H9 (cell line): Measurements from ENCODE around the gene MARS2. TPM values are rescaled to one million over a fixed set of nuclear protein-coding genes. Genes with fewer than 3 reads are reported as not detected.
A peak's percentile ranks its signal among the peaks of the same experiment; 100 is the strongest.

Source experiments
- DNase-seq: peaks from one replicate; pipeline ENCODE4 v3.0.0-alpha.2; 2017
- H2AFZ ChIP-seq: one replicate; pipeline ENCODE4 v1.6.1; 2013; ENCODE audit warnings: mild to moderate bottlenecking, low read length, control low read depth, moderate library complexity
- H2AK5ac ChIP-seq: 2 replicates; pipeline ENCODE4 v1.6.1; 2013; ENCODE audit warnings: low read length, control low read depth, mixed read lengths; ENCODE audit not compliant: insufficient read length
- H2BK120ac ChIP-seq: one replicate; pipeline ENCODE4 v1.6.1; 2013; ENCODE audit warnings: low read depth, mild to moderate bottlenecking, low read length, control low read depth, inconsistent platforms; ENCODE audit not compliant: poor library complexity, severe bottlenecking
- H2BK12ac ChIP-seq: 2 replicates; pipeline ENCODE4 v1.6.1; 2013; ENCODE audit warnings: low read length, control low read depth, mixed read lengths, low read depth; ENCODE audit not compliant: insufficient read length
- H2BK15ac ChIP-seq: 2 replicates; pipeline ENCODE4 v1.6.1; 2013; ENCODE audit warnings: low read depth, low read length, control low read depth
- H2BK20ac ChIP-seq: one replicate; pipeline ENCODE4 v1.6.1; 2013; ENCODE audit warnings: low read depth, mild to moderate bottlenecking, low read length, control low read depth, inconsistent platforms; ENCODE audit not compliant: poor library complexity, severe bottlenecking
- H2BK5ac ChIP-seq: 2 replicates; pipeline ENCODE4 v1.6.1; 2013; ENCODE audit warnings: low read length, control low read depth, mixed read lengths; ENCODE audit not compliant: insufficient read length
- H3K14ac ChIP-seq: 2 replicates; pipeline ENCODE4 v1.6.1; 2013; ENCODE audit warnings: low read length, control low read depth; ENCODE audit not compliant: insufficient read depth
- H3K18ac ChIP-seq: 2 replicates; pipeline ENCODE4 v1.6.1; 2013; ENCODE audit warnings: low read depth, mild to moderate bottlenecking, mixed read lengths, low read length, control low read depth; ENCODE audit not compliant: insufficient read length
- H3K23ac ChIP-seq: 2 replicates; pipeline ENCODE4 v1.6.1; 2013; ENCODE audit warnings: low read length, control low read depth, mixed read lengths, low read depth; ENCODE audit not compliant: insufficient read length
- H3K23me2 ChIP-seq: 2 replicates; pipeline ENCODE4 v1.6.1; 2013; ENCODE audit warnings: low read depth, mild to moderate bottlenecking, mixed read lengths, low read length, control low read depth; ENCODE audit not compliant: insufficient read length, poor library complexity, severe bottlenecking
- H3K27ac ChIP-seq: 2 replicates; pipeline ENCODE4 v1.5.1; 2013; ENCODE audit warnings: low read length, control low read depth, mixed read lengths, low read depth; ENCODE audit not compliant: insufficient read length
- H3K27me3 ChIP-seq: 2 replicates; pipeline ENCODE4 v1.6.1; 2013; ENCODE audit warnings: low read length, control low read depth, inconsistent platforms; ENCODE audit not compliant: insufficient read depth
- H3K4ac ChIP-seq: 2 replicates; pipeline ENCODE4 v1.6.1; 2013; ENCODE audit warnings: low read depth, mild to moderate bottlenecking, control low read depth, inconsistent platforms, low read length, moderate library complexity
- H3K4me1 ChIP-seq: 2 replicates; pipeline ENCODE4 v1.6.1; 2013; ENCODE audit warnings: low read length, control low read depth, inconsistent platforms; ENCODE audit not compliant: insufficient read depth
- H3K4me2 ChIP-seq: 2 replicates; pipeline ENCODE4 v1.6.1; 2013; ENCODE audit warnings: low read length, control low read depth, mixed read lengths; ENCODE audit not compliant: insufficient read length, insufficient read depth
- H3K56ac ChIP-seq: 2 replicates; pipeline ENCODE4 v1.6.1; 2013; ENCODE audit warnings: low read depth, mild to moderate bottlenecking, mixed read lengths, low read length, control low read depth; ENCODE audit not compliant: insufficient read length
- H3K79me1 ChIP-seq: 2 replicates; pipeline ENCODE4 v1.6.1; 2013; ENCODE audit warnings: low read depth, mild to moderate bottlenecking, moderate library complexity, low read length, control low read depth, inconsistent platforms; ENCODE audit not compliant: insufficient read depth, poor library complexity, severe bottlenecking
- H3K79me2 ChIP-seq: 2 replicates; pipeline ENCODE4 v1.6.1; 2013; ENCODE audit warnings: low read length, control low read depth, inconsistent platforms; ENCODE audit not compliant: insufficient read depth
- H3K9ac ChIP-seq: 2 replicates; pipeline ENCODE4 v1.6.1; 2013; ENCODE audit warnings: low read length, control low read depth, mixed read lengths; ENCODE audit not compliant: insufficient read length; ENCODE audit errors: extremely low read depth
- H3K9me3 ChIP-seq: one replicate; pipeline ENCODE4 v1.6.1; 2013; ENCODE audit warnings: low read depth, low read length, inconsistent platforms; ENCODE audit not compliant: control insufficient read depth
- H3T11ph ChIP-seq: one replicate; pipeline ENCODE4 v1.6.1; 2013; ENCODE audit warnings: mild to moderate bottlenecking, low read length, control low read depth, inconsistent platforms
- H4K20me1 ChIP-seq: one replicate; pipeline ENCODE4 v1.6.1; 2013; ENCODE audit not compliant: control insufficient read depth, insufficient read length, insufficient read depth
- H4K5ac ChIP-seq: 2 replicates; pipeline ENCODE4 v1.6.1; 2013; ENCODE audit warnings: low read depth, mild to moderate bottlenecking, mixed read lengths, low read length, control low read depth; ENCODE audit not compliant: insufficient read length
- H4K8ac ChIP-seq: replicated peaks from 2 replicates; pipeline ENCODE4 v1.6.1; 2013; ENCODE audit warnings: low read length, control low read depth, mixed read lengths, low read depth; ENCODE audit not compliant: insufficient read length
- H4K91ac ChIP-seq: 2 replicates; pipeline ENCODE4 v1.6.1; 2013; ENCODE audit warnings: low read depth, mild to moderate bottlenecking, moderate library complexity, mixed read lengths, low read length, control low read depth; ENCODE audit not compliant: insufficient read length
- H3K27ac Mint-ChIP-seq, 3 experiments: 2 replicates in 2 of 3; 3 replicates in 1 of 3; pipeline ENCODE4 v1.8.0; 2020 to 2021; ENCODE audit warnings: mixed read lengths in 3 of 3, mild to moderate bottlenecking in 1 of 3, moderate library complexity in 1 of 3
- H3K27me3 Mint-ChIP-seq: 2 replicates; pipeline ENCODE4 v1.8.0; 2021; ENCODE audit warnings: low read depth, mild to moderate bottlenecking, moderate library complexity, mixed read lengths
- H3K36me3 Mint-ChIP-seq, 3 experiments: 2 replicates in 2 of 3; 3 replicates in 1 of 3; pipeline ENCODE4 v1.8.0; 2020 to 2021; ENCODE audit warnings: low read depth in 3 of 3, mixed read lengths in 3 of 3; ENCODE audit not compliant: insufficient read depth in 1 of 3
- H3K4me1 Mint-ChIP-seq, 2 experiments: 2 replicates each; pipeline ENCODE4 v1.8.0; 2020; ENCODE audit warnings: mixed read lengths in 2 of 2
- H3K4me3 Mint-ChIP-seq, 2 experiments: 2 replicates in 1 of 2; 3 replicates in 1 of 2; pipeline ENCODE4 v1.8.0; 2020 to 2021; ENCODE audit warnings: mild to moderate bottlenecking in 2 of 2, mixed read lengths in 2 of 2, moderate library complexity in 1 of 2
- H3K9me3 Mint-ChIP-seq, 2 experiments: 2 replicates in 1 of 2; 3 replicates in 1 of 2; pipeline ENCODE4 v1.8.0; 2020; ENCODE audit warnings: mild to moderate bottlenecking in 2 of 2, mixed read lengths in 2 of 2, moderate library complexity in 1 of 2
- WGBS: extraction: QIAGEN DNeasy Blood & Tissue Kit; methylation state at CpG from one replicate; pipeline ENCODE4 v1.1.7; 2013; ENCODE audit warnings: missing lambda C conversion rate, low lambda C conversion rate, mixed read lengths; ENCODE audit not compliant: insufficient read length; ENCODE audit errors: extremely low coverage; 5-methylcytosine and 5-hydroxymethylcytosine counted together
- total RNA-seq: library from RNA; stranded (reverse); gene quantifications from 2 replicates; pipeline ENCODE4 v1.2.1, GENCODE V29; 2021
- TF ChIP-seq, protein P1 (sequence below): fragments of 200-600 bp; sonication (generic); conservative IDR thresholded peaks from 3 replicates; pipeline ENCODE4 v1.8.0; 2021; ENCODE audit warnings: antibody characterized with exemption, mild to moderate bottlenecking

The MARS2 gene
- total RNA-seq, 1 experiment from 2014 or later: 21.0 TPM

DNA sequence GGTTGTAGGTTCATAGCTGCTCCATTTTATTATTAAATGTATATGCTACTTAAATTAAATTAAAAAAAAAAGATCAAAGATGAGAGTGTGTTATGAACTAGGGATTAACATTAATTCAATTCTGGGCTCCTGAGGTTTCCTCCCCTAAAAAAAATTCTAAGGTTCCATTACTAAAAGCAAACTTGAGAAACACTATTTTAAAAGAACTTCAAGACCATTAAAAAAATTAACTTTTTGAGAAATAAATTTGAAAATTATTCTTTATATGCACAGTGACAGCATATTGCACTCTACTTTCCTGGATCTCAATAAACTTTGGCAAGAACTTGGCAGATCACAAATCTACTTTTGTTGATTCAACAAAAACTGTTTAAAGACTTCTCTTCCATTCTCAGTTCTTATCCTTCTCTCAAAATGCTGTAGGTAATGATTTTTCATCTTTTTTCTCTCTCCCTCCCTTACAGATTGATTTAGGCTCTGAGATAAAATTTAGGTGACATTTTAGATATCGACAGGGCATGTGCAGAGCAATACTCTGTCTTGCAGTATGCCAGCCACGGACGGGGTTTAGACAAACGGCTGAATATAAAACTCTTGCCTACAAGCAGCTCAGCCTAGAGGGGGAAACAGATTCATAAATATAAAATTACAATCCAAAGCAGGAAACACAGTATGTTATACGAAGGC lies 592 bp upstream of the MARS2 start:
- Histone ChIP-seq H2BK20ac (no peak overlapping the region), H3K79me1 (no peaks in the 10 kb centered on the region), H2AFZ (peak overlapping the region; percentile 80), H3K9me3 (no peaks in the 10 kb centered on the region), H3K4me2 (peak overlapping the region; percentile 62), H4K20me1 (peaks cover 4% of the 10 kb centered on the region), H4K5ac (no peak overlapping the region), H3K23ac (no peak overlapping the region), H2BK5ac (no peak overlapping the region), H3K18ac (peak overlapping the region; percentile 56), H2BK12ac (no peak overlapping the region), H2BK15ac (no peak overlapping the region), H3K9ac (peak overlapping the region; percentile 88), H3K4ac (no peak overlapping the region), H3K14ac (peak overlapping the region; percentile 80; the same call in 1 of the 2 replicates), H3K23me2 (peaks cover 16% of the 10 kb centered on the region), H3K4me1 (no peaks in the 10 kb centered on the region; the same call in 1 of the 2 replicates), H4K8ac (no peak overlapping the region), H3K27ac (peak overlapping the region; percentile 66), H3K79me2 (peaks cover 24% of the 10 kb centered on the region; the same call in 1 of the 2 replicates), H2BK120ac (no peak overlapping the region), H4K91ac (no peak overlapping the region), H3K27me3 (no peaks in the 10 kb centered on the region), H3K56ac (no peak overlapping the region), H2AK5ac (no peak overlapping the region), H3T11ph (no peak overlapping the region)
- no peaks in the 10 kb centered on the region for H3K27me3 Mint-ChIP-seq
- no peak for DNase-seq
- peaks cover 0 to 11% (median 5%) of the 10 kb centered on the region in 3 experiments; a peak in 5 of 7 replicates for H3K36me3 Mint-ChIP-seq
- TF ChIP-seq, protein P1, sequence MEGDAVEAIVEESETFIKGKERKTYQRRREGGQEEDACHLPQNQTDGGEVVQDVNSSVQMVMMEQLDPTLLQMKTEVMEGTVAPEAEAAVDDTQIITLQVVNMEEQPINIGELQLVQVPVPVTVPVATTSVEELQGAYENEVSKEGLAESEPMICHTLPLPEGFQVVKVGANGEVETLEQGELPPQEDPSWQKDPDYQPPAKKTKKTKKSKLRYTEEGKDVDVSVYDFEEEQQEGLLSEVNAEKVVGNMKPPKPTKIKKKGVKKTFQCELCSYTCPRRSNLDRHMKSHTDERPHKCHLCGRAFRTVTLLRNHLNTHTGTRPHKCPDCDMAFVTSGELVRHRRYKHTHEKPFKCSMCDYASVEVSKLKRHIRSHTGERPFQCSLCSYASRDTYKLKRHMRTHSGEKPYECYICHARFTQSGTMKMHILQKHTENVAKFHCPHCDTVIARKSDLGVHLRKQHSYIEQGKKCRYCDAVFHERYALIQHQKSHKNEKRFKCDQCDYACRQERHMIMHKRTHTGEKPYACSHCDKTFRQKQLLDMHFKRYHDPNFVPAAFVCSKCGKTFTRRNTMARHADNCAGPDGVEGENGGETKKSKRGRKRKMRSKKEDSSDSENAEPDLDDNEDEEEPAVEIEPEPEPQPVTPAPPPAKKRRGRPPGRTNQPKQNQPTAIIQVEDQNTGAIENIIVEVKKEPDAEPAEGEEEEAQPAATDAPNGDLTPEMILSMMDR: no peak
- WGBS: no CpG with 5 or more reads among the region's 5 CpGs
- H3K4me3 Mint-ChIP-seq: peak overlapping the region; percentile 87 to 89
- H3K4me1 Mint-ChIP-seq: peaks cover 33 to 38% of the 10 kb centered on the region in 2 experiments
- H3K9me3 Mint-ChIP-seq: no peaks in the 10 kb centered on the region
- H3K27ac Mint-ChIP-seq: peak overlapping the region; percentile 88 to 98 (median 88)
